Measurements from ENCODE around the gene C1QB.

The C1QB gene

GRCh38 chr1:22636353-22636752 is 16.7 kb upstream of the C1QB start, which contains the start of gene C1QA:
Gene C1QA (plus strand): TSS chr1:22636628. CDS start chr1:22637617, 989 bp downstream.
- no peak for DNase-seq

GRCh38 chr1:22636927-22637326 is 16.1 kb upstream of the C1QB start:
- DNase-seq = peak in 1 of 2 experiments; percentile 42

DNA sequence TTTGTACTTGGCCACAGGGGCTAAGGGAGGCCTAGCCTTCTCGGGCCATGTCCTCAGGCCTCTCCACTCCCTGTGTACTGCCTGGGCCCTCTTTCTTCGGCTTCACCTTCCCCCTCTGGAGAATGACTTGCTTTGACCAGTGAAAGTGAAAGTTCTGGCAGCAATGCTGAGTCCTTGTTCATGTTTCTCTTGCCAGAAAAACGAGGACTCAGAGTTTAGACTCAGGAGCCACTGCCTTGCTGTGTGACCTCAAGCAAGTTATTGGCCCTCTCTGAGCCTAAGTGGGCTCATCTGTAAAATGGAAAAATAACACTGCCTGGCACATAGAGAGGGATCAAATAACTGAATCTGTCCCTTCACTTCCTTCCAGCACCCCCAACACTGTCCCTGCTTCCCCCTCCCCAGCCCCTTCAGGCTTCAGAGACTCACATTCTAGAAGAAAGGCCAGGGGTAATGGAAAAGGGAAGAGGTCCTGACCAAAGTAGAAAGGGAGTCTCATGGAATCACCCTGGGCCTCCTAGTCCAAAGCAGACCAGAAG is 15.1 kb upstream of the C1QB start:
- no peak for DNase-seq

- peak in 1 of 2 experiments; percentile 11 for DNase-seq
Measured at GRCh38 chr1:22638476-22639234, 14.4 kb upstream of the C1QB start.

GRCh38 chr1:22639286-22639685 is 13.8 kb upstream of the C1QB start:
- no peak for DNase-seq

GRCh38 chr1:22641247-22641646 is 11.8 kb upstream of the C1QB start:
- no peak for DNase-seq

DNA sequence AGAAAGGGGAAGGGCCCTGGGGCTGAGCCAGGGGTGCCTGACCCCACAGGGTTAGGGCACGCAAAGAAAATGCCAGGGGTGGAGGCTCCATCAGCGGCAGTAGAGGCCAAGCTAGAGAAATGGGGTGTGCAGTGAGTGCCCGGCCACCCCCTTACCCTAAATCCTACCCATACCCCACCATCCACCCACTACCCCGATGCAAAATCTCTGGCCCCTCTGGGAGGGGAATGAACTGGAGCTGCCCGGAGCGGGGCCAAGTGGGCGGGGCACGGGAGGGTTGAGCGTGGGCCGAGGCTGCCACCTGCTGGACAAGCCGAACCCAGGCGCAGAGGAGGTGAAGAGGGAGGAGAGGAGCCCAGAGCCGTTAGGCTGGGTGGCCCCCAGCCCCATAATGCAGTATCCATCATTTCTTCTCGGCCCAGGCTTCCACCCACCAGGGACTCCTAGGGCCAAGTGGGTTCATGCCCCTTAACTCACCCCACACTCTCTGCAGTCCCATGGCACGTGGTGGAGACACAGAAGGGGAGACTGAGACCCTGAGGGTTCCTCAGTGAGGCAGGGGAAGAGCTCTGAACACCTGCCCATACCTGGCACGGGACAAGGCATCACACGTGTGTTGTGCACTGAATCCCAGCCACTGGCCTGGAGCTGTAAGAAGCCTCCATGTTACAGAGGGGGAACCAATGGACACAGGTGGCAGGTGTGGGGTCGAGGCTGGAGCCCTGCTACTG is 11.0 kb upstream of the C1QB start:
- peak in 1 of 2 experiments; percentile 73 for DNase-seq

GRCh38 chr1:22643381-22643780 is 9.7 kb upstream of the C1QB start, which contains the start of gene C1QC:
Gene C1QC (plus strand): TSS chr1:22643633. CDS start chr1:22644024, 391 bp downstream.
- no peak for DNase-seq

- no peak for DNase-seq
Measured at GRCh38 chr1:22643928-22644327, 9.1 kb upstream of the C1QB start.

DNA sequence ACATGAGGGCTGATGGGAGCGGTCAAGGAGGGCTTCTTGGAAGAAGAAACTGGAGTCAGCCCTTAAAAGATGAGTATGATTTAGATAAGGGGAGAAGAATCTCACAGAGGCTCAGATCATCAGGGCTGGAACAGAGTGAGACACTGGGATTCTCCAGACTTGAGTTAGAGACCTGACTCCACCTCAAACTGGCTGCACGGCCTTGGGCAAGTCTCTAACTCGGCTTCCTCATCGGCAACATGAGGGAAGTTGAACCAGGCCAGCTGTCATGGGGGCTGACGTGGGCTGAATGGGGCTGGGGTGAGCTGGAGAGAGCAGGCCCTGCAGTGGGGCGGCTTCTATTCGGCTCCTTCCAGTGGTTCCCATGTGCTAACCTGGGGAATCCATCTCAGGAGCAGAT is 7.1 kb upstream of the C1QB start:
- DNase-seq = no peak

DNA sequence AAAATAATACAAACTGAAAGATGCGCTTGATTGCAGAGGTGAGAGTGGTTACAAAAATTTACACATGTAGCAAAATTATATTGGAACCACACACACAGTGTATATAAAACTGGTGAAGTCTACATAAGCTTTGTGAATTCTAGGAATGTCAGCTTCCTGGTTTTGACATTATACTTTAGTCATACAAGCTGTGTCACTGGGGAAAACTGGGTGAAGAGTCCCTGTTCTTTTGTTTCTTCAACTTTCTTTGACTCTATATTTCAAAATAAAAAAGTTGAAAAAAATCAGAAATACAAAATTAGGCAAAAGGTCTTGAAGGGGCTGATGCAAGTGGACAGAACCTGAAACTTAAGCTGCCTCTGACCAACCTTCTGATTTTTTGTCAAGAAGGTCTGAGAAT is 6.7 kb upstream of the C1QB start:
- DNase-seq = no peak

GRCh38 chr1:22650089-22650693 is 2.8 kb upstream of the C1QB start:
- DNase-seq = no peak

GRCh38 chr1:22651941-22652856 is 837 bp upstream of the C1QB start:
- no peak for DNase-seq

GRCh38 chr1:22654692-22655091 is 1.7 kb downstream of the C1QB start:
- peak in 1 of 2 experiments; percentile 10 for DNase-seq

DNA sequence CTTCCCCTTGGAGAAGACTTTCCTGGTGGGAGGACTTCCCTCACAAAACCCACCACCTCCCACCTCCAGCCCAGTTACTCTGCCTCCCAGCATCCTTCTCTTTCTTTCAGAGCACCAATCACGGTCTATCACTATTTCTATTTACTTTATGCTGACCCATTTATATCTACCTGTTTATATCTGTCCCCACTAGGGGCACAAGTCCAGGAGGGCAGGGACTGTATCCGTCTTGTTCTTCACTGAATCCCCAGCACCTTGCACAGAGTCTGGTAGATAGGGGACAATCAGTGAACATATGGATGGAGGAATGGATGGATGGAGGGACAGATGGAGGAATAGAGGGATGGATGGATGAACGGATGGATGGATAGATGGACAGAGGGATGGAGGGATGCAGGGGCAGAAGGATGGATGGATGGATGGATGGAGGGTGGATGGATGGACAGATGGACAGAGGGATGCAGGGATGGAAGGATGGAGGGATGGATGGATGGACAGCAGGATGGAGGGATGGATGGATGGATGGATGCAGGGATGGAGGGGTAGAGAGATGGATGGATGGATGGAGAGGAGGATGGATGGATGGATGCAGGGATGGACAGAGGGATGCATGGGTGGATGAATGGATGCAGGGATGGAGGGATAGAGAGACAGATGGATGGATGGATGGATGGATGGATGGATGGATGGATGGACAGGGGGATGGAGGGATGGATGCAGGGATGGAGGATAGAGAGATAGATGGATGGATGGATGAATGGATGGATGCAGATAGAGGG is 5.5 kb downstream of the C1QB start:
- DNase-seq = no peak

DNA sequence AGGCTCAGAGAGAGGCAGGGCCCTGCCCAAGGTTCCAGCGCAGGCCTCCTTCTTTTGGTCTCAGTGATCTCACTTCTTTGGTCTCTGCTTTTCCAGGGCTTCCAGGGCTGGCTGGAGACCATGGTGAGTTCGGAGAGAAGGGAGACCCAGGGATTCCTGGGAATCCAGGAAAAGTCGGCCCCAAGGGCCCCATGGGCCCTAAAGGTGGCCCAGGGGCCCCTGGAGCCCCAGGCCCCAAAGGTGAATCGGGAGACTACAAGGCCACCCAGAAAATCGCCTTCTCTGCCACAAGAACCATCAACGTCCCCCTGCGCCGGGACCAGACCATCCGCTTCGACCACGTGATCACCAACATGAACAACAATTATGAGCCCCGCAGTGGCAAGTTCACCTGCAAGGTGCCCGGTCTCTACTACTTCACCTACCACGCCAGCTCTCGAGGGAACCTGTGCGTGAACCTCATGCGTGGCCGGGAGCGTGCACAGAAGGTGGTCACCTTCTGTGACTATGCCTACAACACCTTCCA is 7.7 kb downstream of the C1QB start:
- no peak for DNase-seq

- DNase-seq = no peak
Measured at GRCh38 chr1:22661880-22662279, 8.8 kb downstream of the C1QB start.

DNA sequence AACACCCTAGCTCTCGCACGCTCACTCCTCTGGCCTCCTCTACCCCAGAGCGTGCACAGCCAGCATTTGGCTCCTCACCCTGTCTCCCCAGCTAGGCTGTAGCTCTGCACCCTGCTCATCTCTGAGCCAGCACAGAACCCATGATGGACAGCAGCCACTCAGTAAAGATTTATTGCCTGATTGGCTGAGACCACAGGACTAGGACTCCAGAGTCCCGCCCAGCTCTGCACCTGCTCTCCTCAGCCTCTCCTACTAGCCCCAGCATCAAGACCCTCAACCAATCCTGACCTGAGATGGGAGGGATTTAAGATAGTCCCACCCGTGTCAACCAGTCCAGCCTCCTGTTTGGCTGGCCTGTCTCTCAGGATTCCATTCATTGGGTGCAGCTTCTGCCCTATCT is 9.3 kb downstream of the C1QB start:
- DNase-seq = peak; percentile 57 to 70

GRCh38 chr1:22662986-22663408 is 10.0 kb downstream of the C1QB start:
- no peak for DNase-seq

- DNase-seq = peak; percentile 25 to 70
Measured at GRCh38 chr1:22665752-22666151, 12.7 kb downstream of the C1QB start.

DNA sequence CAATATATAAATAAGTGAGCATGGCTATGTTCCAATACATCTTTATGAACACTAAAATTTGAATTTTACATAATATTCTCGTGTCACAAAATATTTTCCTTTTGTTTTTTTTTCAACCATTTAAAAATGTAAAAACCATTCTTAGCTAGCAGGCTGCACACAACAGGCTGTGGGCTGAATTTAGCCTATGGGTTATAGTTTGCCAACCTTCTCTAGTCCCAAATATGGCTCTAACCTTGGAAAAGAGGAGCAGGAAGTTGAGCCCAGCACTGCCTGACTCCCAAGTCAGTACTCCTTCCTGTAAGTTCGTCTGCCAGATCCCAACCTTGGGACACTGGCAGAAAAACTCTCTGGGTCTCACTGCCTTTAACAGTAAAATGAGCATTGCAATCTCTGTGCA is 13.4 kb downstream of the C1QB start:
- no peak for DNase-seq
